ENCODE measurements around the gene DEFB116. TPM values are rescaled to one million over a fixed set of nuclear protein-coding genes. Genes with fewer than 3 reads are reported as not detected.

Gene DEFB116
- total RNA-seq, 5 donors from 2014 or later (not counting 1 experiment from before 2014, with no cell fraction given), result not detected

GRCh38 chr20:31274441-31274840 lies 33.9 kb downstream of the DEFB116 start:
- no peak overlapping the region for H3K4me3 Mint-ChIP-seq
- H3K36me3 Mint-ChIP-seq, result no peaks in the 10 kb centered on the region
- ATAC-seq (replicated peaks in 1 of 4) (no peak), DNase-seq (no peak)
- POLR2A ChIA-PET, result no interaction called here
- H3K9me3 Mint-ChIP-seq, result peaks cover 23 to 50% (median 24%) of the 10 kb centered on the region in 3 donors
- 75% methylated on average over 14 of the region's 20 CpGs for WGBS (ENCODE audit: insufficient coverage)
- no peaks in the 10 kb centered on the region for H3K27me3 Mint-ChIP-seq
- Histone ChIP-seq H3K9me3 (peaks cover 6% of the 10 kb centered on the region), H3K4me1 (ENCODE audit: control insufficient read depth in 1 of 2, extremely low read depth in 1 of 2, insufficient read depth in 2 of 2, low read length in 2 of 2) (no peaks in the 10 kb centered on the region), H3K27ac (ENCODE audit: low read length) (no peak overlapping the region), H3K36me3 (ENCODE audit: control insufficient read depth in 2 of 2, extremely low read depth in 1 of 2, insufficient read depth in 1 of 2, low read length in 1 of 2) (no peaks in the 10 kb centered on the region), H3K4me3 (ENCODE audit: control insufficient read depth in 1 of 2, extremely low read depth in 1 of 2, low read length in 1 of 2) (no peak overlapping the region), H3K27me3 (replicated peaks in 1 of 2; ENCODE audit: control insufficient read depth in 2 of 2, extremely low read depth in 1 of 2, insufficient read depth in 2 of 2, low read length in 1 of 2) (peaks cover 0 to 5% of the 10 kb centered on the region in 2 experiments)
- H3K27ac Mint-ChIP-seq, result no peak overlapping the region
- CTCF ChIA-PET, result no interaction called here
- H3K4me1 Mint-ChIP-seq, result no peaks in the 10 kb centered on the region

DNA sequence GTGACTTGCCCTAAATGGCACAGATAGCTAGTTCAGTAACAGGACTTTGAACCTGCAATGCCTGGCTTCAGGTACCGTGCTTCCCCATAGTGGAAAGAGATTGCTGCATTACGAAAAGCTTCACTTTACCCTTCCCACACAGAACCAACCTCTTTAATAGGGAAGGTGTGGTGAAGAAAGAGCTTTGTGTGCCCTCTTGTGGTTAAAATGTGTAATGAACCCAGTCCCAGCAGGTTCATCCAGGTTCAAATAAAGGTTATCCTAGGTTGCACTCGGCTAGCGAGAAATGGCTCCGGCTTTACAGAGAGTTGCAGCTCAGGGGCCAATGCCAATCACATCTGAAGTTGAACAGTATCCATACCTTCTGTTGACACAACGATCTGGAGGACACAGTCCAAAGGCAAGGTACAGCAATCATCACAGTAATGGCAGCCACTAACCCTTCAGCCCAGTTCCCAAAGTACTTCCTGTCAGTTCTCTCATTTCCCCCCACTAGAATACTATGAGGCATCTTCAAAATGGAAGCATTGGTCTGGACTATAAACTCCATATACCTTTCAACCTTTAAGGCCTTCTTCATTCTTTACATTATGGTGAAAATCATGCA lies 48.0 kb downstream of the DEFB116 start:
- Mint-ChIP-seq H3K4me1 (no peaks in the 10 kb centered on the region), H3K9me3 (peaks cover 8 to 14% (median 9%) of the 10 kb centered on the region in 3 donors), H3K27me3 (no peaks in the 10 kb centered on the region), H3K36me3 (no peaks in the 10 kb centered on the region), H3K4me3 (no peak overlapping the region), H3K27ac (no peak overlapping the region)
- H3K9me3 ChIP-seq, result no peaks in the 10 kb centered on the region
- WGBS (ENCODE audit: insufficient coverage), result 65% methylated on average over 4 of the region's 6 CpGs
- no peaks in the 10 kb centered on the region for H3K36me3 ChIP-seq (ENCODE audit: control insufficient read depth in 2 of 2, extremely low read depth in 1 of 2, insufficient read depth in 1 of 2, low read length in 1 of 2)
- ChIA-PET POLR2A (no interaction called here), CTCF (no interaction called here)
- ATAC-seq (replicated peaks in 1 of 4) (no peak), DNase-seq (peak in 1 of 35 experiments; percentile 1)
- H3K4me3 ChIP-seq (ENCODE audit: control insufficient read depth in 1 of 2, extremely low read depth in 1 of 2, low read length in 1 of 2), result no peak overlapping the region
- no peaks in the 10 kb centered on the region for H3K4me1 ChIP-seq (ENCODE audit: control insufficient read depth in 1 of 2, extremely low read depth in 1 of 2, insufficient read depth in 2 of 2, low read length in 2 of 2)
- no peaks in the 10 kb centered on the region for H3K27me3 ChIP-seq (replicated peaks in 1 of 2; ENCODE audit: control insufficient read depth in 2 of 2, extremely low read depth in 1 of 2, insufficient read depth in 2 of 2, low read length in 1 of 2)
- H3K27ac ChIP-seq (ENCODE audit: low read length), result no peak overlapping the region

DNA sequence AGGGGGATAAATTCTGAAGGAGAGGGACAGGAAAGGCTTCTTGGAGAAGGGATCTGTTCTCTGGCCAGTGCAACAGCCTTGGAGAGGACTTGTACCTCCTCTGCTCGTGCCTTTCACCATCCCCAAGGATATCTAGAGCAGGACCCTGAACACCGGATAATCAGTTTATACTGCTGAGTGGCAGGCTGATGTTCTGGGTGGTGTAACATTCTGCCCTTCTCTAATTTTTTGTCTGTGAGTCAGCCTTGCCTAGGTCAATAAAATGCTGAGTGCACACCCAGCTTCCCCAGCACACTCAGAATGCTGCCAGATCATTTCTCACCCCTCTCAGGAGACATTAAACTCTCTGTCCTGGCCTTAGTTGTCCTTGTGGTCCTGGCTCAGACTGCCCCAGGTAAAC lies 51.0 kb downstream of the DEFB116 start, which contains the start of gene DEFB115:
DEFB115 (plus strand) TSS at position 301 of the 400 bp plus-strand sequence; CDS start at position 301, 0 bp downstream.
- Mint-ChIP-seq H3K27me3 (no peaks in the 10 kb centered on the region), H3K4me3 (no peak within 1 kb of the TSS), H3K36me3 (no peaks in the 10 kb centered on the region), H3K9me3 (peaks cover 3 to 17% (median 14%) of the 10 kb centered on the region in 3 donors), H3K27ac (no peak within 1 kb of the TSS), H3K4me1 (no peaks in the 10 kb centered on the region)
- no CpG with 5 or more reads among the region's 2 CpGs for WGBS (ENCODE audit: insufficient coverage)
- ATAC-seq (replicated peaks in 1 of 4), result no peak
- no peak for DNase-seq
- Histone ChIP-seq H3K4me1 (ENCODE audit: control insufficient read depth in 1 of 2, extremely low read depth in 1 of 2, insufficient read depth in 2 of 2, low read length in 2 of 2) (no peaks in the 10 kb centered on the region), H3K36me3 (ENCODE audit: control insufficient read depth in 2 of 2, extremely low read depth in 1 of 2, insufficient read depth in 1 of 2, low read length in 1 of 2) (no peaks in the 10 kb centered on the region), H3K9me3 (no peaks in the 10 kb centered on the region), H3K27ac (ENCODE audit: low read length) (no peak within 1 kb of the TSS), H3K27me3 (replicated peaks in 1 of 2; ENCODE audit: control insufficient read depth in 2 of 2, extremely low read depth in 1 of 2, insufficient read depth in 2 of 2, low read length in 1 of 2) (no peaks in the 10 kb centered on the region), H3K4me3 (ENCODE audit: control insufficient read depth in 1 of 2, extremely low read depth in 1 of 2, low read length in 1 of 2) (no peak within 1 kb of the TSS)
- ChIA-PET POLR2A (no interaction called here), CTCF (no interaction called here)

GRCh38 chr20:31256959-31257358 lies 51.4 kb downstream of the DEFB116 start:
- H3K36me3 ChIP-seq (ENCODE audit: control insufficient read depth in 2 of 2, extremely low read depth in 1 of 2, insufficient read depth in 1 of 2, low read length in 1 of 2), result no peaks in the 10 kb centered on the region
- no peaks in the 10 kb centered on the region for H3K27me3 ChIP-seq (replicated peaks in 1 of 2; ENCODE audit: control insufficient read depth in 2 of 2, extremely low read depth in 1 of 2, insufficient read depth in 2 of 2, low read length in 1 of 2)
- H3K27me3 Mint-ChIP-seq, result no peaks in the 10 kb centered on the region
- ATAC-seq (replicated peaks in 1 of 4), result no peak
- no peaks in the 10 kb centered on the region for H3K4me1 Mint-ChIP-seq
- no peaks in the 10 kb centered on the region for H3K36me3 Mint-ChIP-seq
- no peaks in the 10 kb centered on the region for H3K4me1 ChIP-seq (ENCODE audit: control insufficient read depth in 1 of 2, extremely low read depth in 1 of 2, insufficient read depth in 2 of 2, low read length in 2 of 2)
- ChIA-PET POLR2A (no interaction called here), CTCF (no interaction called here)
- H3K9me3 Mint-ChIP-seq, result peaks cover 3 to 18% (median 17%) of the 10 kb centered on the region in 3 donors
- no peak for DNase-seq
- 28% methylated on average over 2 of the region's 3 CpGs for WGBS (ENCODE audit: insufficient coverage)
- H3K4me3 ChIP-seq (ENCODE audit: control insufficient read depth in 1 of 2, extremely low read depth in 1 of 2, low read length in 1 of 2), result no peak overlapping the region
- H3K4me3 Mint-ChIP-seq, result no peak overlapping the region
- no peak overlapping the region for H3K27ac Mint-ChIP-seq
- H3K9me3 ChIP-seq, result no peaks in the 10 kb centered on the region
- H3K27ac ChIP-seq (ENCODE audit: low read length), result no peak overlapping the region

Other genes with a start within 250 kb of the DEFB116 start
- gene DEFB115, start 50.9 kb downstream of the DEFB116 start, total RNA-seq, result not detected
- not detected for gene DEFB118, start 60.0 kb upstream of the DEFB116 start, total RNA-seq
- gene DEFB119, start 82.0 kb upstream of the DEFB116 start, total RNA-seq, result not detected
- gene DEFB121, start 97.6 kb upstream of the DEFB116 start, total RNA-seq, result not detected
- not detected for gene DEFB123, start 132.0 kb upstream of the DEFB116 start, total RNA-seq
- not detected for gene DEFB124, start 166.5 kb upstream of the DEFB116 start, total RNA-seq
- not detected for gene REM1, start 166.7 kb upstream of the DEFB116 start, total RNA-seq
- 100 to 1,000 TPM; 108 to 149 (median 140) TPM for gene HM13, start 205.9 kb upstream of the DEFB116 start, total RNA-seq